HG02588 (cell line): ENCODE measurements around the gene ATP4B.

ENCODE experiments used
- ATAC-seq: cut with Tn5 transposase; IDR thresholded peaks from one replicate; pipeline ENCODE4 v1.9.1; 2021; ENCODE audit warnings: mild to moderate bottlenecking, moderate library complexity; ENCODE audit not compliant: unreplicated experiment

ATP4B gene

DNA sequence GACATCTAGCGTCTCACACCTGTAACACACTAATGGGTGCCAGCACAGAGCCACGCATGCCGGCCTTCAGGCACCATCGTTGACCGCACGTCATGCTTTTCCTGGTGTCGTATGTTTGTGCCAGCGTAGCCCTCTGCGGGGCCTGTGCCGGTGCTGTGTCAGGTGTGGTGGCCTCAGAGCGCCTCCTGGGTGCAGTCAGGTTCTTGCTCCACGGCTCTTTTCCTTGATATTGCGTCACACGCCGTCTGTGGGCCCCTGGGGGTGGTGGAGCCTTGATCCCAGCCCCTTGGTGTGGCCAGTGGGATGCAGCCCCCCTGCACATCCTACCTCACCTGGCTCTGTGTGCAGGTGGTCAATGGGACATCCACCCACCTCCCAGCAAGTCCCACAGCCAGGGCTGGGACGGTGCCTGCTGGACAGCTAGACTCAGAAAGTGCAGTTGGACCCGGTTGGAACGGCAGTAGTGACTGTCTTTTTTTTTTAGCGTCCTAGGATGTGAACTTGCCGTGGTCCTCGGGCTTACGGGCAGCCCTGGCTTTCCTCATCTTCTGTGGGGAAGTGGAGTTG, 48.9 kb downstream of the ATP4B start:
- no peak for ATAC-seq

- no peak for ATAC-seq
Measured at GRCh38 chr13:113607889-113608635, 49.9 kb downstream of the ATP4B start.

- no peak for ATAC-seq
Measured at GRCh38 chr13:113607056-113607888, 50.7 kb downstream of the ATP4B start.

GRCh38 chr13:113605866-113606438, 52.0 kb downstream of the ATP4B start:
- no peak for ATAC-seq

DNA sequence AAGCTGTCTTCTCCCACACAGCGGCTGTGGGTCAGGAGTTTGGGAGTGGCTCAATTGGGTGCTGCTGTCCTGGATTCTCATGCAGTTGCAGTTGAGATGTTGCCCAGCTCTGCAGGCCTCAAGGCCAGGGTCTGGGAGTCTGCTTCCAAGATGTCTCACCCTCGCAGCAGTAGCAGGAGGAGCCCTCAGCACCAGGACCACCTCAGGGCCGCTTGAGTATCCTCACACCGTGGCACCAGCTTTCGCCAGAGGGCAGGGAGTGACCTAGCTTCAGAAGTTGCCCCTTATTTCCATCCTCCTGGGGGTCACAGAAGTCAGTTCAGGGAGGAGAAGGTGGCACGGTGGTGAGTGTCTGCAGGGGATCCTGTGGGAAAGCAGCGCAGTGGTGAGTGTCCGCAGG, 52.5 kb downstream of the ATP4B start:
- ATAC-seq = no peak

- ATAC-seq = no peak
Measured at GRCh38 chr13:113604186-113604585, 53.8 kb downstream of the ATP4B start.

DNA sequence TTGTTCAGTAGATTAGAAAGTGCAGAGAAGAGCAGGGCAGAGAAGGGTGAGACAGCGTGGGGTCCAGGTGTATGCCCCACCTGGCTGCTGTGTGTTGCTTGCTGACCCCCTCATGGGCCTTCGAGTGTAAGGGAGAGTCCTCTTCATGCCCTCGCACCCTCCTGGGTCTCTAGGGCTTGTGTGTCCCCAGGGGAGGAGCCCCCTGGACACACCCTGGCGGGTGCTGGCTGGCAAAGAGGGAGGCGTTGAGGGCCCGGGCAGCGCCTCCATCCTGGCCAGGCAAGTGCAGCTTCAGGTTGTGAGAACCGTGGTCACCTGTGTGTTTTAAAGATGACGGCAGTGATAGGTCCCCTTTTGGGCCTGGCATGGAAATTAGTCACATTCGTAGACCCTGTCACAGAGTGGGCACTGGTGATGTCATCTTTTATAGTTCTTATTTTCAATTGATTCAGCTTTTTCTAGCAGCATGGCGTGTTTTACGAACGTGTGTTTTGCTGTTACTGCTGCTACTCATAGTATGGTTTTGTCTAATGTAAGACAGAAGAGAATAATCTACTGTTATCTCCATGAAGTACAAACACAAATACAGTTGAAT, 54.8 kb downstream of the ATP4B start:
- no peak for ATAC-seq

GRCh38 chr13:113602291-113602988, 55.6 kb downstream of the ATP4B start:
- ATAC-seq = no peak

DNA sequence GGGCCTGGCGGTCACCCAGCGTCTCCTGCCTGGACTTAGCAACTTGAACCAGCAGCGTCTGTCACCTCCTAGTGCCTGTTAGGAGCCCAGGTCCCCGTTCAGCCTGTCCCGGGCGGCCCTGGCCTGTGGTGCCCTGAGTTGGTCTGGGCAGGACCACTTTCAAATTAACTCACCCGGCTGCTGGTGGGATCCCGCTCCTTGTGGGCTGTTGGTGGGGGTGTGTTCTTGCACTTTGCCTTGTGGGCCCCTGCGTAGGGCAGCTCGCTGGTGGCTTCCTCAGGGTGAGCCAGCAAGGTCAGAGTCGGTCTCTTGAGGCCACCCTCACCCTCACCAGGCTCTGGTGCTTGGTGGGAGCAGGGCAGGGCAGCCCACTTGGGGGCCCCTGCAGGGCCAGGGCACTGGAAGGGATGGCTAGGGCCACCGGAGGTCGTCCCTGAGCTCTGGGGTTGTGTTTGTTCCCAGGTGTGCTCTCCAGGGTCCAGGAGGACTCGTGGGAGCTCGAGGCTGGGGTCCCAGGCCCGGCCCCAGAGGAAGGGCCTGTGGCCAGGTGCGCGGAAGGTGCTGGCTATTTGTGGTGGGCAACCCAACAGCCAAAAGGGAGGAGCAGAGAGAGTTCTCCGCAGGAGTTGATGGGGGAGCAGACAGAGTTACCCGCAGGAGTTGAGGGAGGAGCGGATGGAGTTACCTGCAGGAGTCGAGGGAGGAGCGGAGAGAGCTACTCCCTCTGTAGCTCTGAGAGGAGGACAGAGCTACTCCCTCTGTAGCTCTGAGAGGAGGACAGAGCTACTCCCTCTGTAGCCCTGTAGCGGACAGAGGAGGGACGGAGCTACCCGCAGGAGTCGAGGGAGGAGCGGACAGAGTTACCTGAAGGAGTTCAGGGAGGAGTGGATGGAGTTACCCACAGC, 56.6 kb downstream of the ATP4B start:
- no peak for ATAC-seq

GRCh38 chr13:113599391-113599790, 58.6 kb downstream of the ATP4B start:
- ATAC-seq = no peak
